DND-41 (cell line): ENCODE measurements around the gene BCL11B.

Experiments used
- ATAC-seq: fragments of 200-7000 bp; cut with Tn5 transposase; 3 replicates; pipeline ENCODE4 v1.9.1; 2021; ENCODE audit warnings: low read depth; ENCODE audit not compliant: insufficient read depth
- DNase-seq: peaks from one replicate; pipeline ENCODE4 v3.0.0-alpha.2; 2020
- H2AFZ ChIP-seq: 2 replicates; pipeline ENCODE4 v1.6.0; 2012; ENCODE audit warnings: low read depth, low read length
- H3K27ac ChIP-seq: 2 replicates; pipeline ENCODE4 v1.5.1; 2012; ENCODE audit warnings: low read length, inconsistent platforms
- H3K27me3 ChIP-seq: fragments of 200-600 bp; sonication (generic); 2 replicates; pipeline ENCODE4 v1.6.0; 2012; ENCODE audit warnings: low read length, mild to moderate bottlenecking, inconsistent platforms; ENCODE audit not compliant: insufficient read depth, poor library complexity
- H3K36me3 ChIP-seq: 2 replicates; pipeline ENCODE4 v1.5.1; 2012; ENCODE audit warnings: low read length, inconsistent platforms; ENCODE audit not compliant: insufficient read depth
- H3K4me1 ChIP-seq: 2 replicates; pipeline ENCODE4 v1.5.1; 2012; ENCODE audit warnings: mild to moderate bottlenecking, low read length; ENCODE audit not compliant: insufficient read depth
- H3K4me2 ChIP-seq: 2 replicates; pipeline ENCODE4 v1.6.0; 2012; ENCODE audit warnings: mild to moderate bottlenecking, moderate library complexity, low read length, inconsistent platforms; ENCODE audit not compliant: insufficient read depth
- H3K4me3 ChIP-seq, 2 experiments: fragments of 200-600 bp in 1 of 2; shearing (Covaris generic) in 1 of 2; 2 replicates each; pipeline ENCODE4 v1.5.1; 2012 to 2016; ENCODE audit warnings: inconsistent platforms in 2 of 2, low read length in 2 of 2, mild to moderate bottlenecking in 2 of 2, low read depth in 1 of 2, moderate library complexity in 1 of 2
- H3K79me2 ChIP-seq: 2 replicates; pipeline ENCODE4 v1.6.0; 2012; ENCODE audit warnings: low read length, inconsistent platforms; ENCODE audit not compliant: insufficient read depth
- H3K9ac ChIP-seq: 2 replicates; pipeline ENCODE4 v1.6.0; 2012; ENCODE audit warnings: low read depth, mild to moderate bottlenecking, inconsistent platforms, low read length, moderate library complexity
- H3K9me3 ChIP-seq: 2 replicates; pipeline ENCODE4 v1.5.1; 2012; ENCODE audit warnings: low read length, moderate library complexity, mild to moderate bottlenecking, inconsistent platforms; ENCODE audit not compliant: insufficient read depth, severe bottlenecking
- H4K20me1 ChIP-seq: 2 replicates; pipeline ENCODE4 v1.6.0; 2012; ENCODE audit warnings: low read length; ENCODE audit not compliant: insufficient read depth
- CTCF ChIP-seq: IDR thresholded peaks from 2 replicates; pipeline ENCODE4 v1.5.1; 2012; ENCODE audit warnings: borderline replicate concordance, low read length, moderate library complexity, mild to moderate bottlenecking; ENCODE audit not compliant: poor library complexity, severe bottlenecking; ENCODE audit errors: extremely low read depth
- EZH2 ChIP-seq: IDR thresholded peaks from 3 replicates; pipeline ENCODE4 v1.6.1; 2012; ENCODE audit warnings: borderline replicate concordance, low read depth, mild to moderate bottlenecking, moderate library complexity, low read length, inconsistent platforms; ENCODE audit not compliant: severe bottlenecking

The BCL11B gene

DNA sequence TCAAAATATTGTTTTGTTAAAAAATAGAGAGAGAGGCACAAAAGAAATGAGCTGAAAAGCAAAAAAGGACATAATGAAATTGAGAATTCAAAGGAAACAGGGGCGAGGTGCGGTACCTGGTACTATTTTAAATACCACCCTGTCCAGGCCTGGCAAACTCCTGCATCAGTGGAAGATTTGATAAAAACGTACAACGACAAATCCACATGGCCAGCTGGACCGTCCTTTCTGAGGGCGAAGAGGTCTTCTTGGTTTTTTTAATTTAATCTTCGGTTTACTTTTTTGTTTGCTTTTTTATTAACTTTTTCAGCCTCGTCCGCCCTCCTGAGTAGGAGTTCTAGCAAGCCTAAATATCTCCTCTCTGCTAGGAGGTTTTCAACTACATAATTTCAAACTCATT is 11.9 kb downstream of the BCL11B start:
- H3K9ac ChIP-seq = no peak overlapping the region
- H3K79me2 ChIP-seq = peaks cover 100% of the 10 kb centered on the region
- H3K9me3 ChIP-seq = no peaks in the 10 kb centered on the region
- H3K36me3 ChIP-seq = peaks cover 91% of the 10 kb centered on the region
- TF ChIP-seq CTCF = no peak
- TF ChIP-seq EZH2 = no peak
- no peak overlapping the region for H2AFZ ChIP-seq
- peaks cover 86% of the 10 kb centered on the region for H3K4me1 ChIP-seq
- ATAC-seq = no peak
- no peak overlapping the region for H3K4me3 ChIP-seq
- H3K27me3 ChIP-seq = no peaks in the 10 kb centered on the region
- peak overlapping the region; percentile 31 for H3K4me2 ChIP-seq
- DNase-seq = no peak
- no peak overlapping the region for H3K27ac ChIP-seq
- H4K20me1 ChIP-seq = peaks cover 92% of the 10 kb centered on the region

DNA sequence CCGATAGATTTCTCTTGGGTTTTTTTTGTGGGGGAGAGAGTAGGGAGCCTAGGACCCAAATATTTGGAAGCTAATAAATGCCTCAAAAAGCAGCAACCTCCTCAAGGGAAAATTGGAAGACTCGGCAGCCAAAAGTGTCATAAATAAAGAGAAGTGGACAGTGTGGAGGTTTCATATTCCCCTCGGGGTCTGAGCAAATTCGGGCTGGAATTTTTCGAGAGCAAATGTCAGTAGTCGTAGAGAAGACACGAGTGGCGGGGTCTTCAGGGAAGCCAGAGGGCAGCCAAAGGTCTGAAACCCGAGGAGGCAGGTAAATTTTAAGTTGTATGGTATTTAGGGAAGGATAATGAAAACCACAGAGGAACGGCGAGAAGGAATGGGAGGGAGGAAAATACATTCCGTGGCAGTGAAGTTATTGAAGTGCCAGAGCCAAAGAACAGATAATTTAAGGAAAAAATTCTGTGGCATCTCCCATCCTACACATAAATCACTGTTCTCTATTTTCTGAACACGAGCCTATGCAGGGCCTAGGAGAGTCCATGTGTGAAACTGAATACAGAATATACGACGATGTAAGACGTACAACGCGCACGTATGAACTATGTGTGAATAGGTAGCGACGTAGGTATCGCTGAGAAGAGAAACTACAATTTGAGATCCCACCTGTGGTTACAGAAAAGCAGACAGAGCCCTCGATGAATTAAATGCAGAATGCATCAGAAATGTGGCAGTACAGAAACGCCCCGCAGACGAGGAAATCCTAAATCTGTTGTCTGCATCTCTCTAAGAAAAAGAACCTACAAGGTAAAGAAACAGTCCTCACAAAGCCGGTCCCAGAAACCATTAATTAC is 12.9 kb downstream of the BCL11B start:
- H3K4me2 ChIP-seq = peak overlapping the region; percentile 31; the same call in 1 of the 2 replicates
- no peak overlapping the region for H3K4me3 ChIP-seq
- no peak overlapping the region for H3K27ac ChIP-seq
- no peak overlapping the region for H2AFZ ChIP-seq
- no peaks in the 10 kb centered on the region for H3K9me3 ChIP-seq
- peaks cover 94% of the 10 kb centered on the region for H4K20me1 ChIP-seq
- peaks cover 100% of the 10 kb centered on the region for H3K79me2 ChIP-seq
- ATAC-seq (no peak), DNase-seq (no peak)
- H3K4me1 ChIP-seq = peaks cover 80% of the 10 kb centered on the region
- TF ChIP-seq CTCF = no peak
- TF ChIP-seq EZH2 = no peak
- peaks cover 92% of the 10 kb centered on the region for H3K36me3 ChIP-seq
- no peak overlapping the region for H3K9ac ChIP-seq
- no peaks in the 10 kb centered on the region for H3K27me3 ChIP-seq

- TF ChIP-seq CTCF (no peak), EZH2 (no peak)
- H3K36me3 ChIP-seq = peaks cover 96% of the 10 kb centered on the region
- no peak overlapping the region for H3K9ac ChIP-seq
- no peak overlapping the region for H3K4me3 ChIP-seq
- H3K27me3 ChIP-seq = no peaks in the 10 kb centered on the region
- no peak overlapping the region for H3K27ac ChIP-seq
- no peak for ATAC-seq
- no peak overlapping the region for H2AFZ ChIP-seq
- H3K4me1 ChIP-seq = peaks cover 79% of the 10 kb centered on the region
- H3K4me2 ChIP-seq = peak overlapping the region; percentile 14; the same call in 1 of the 2 replicates
- H4K20me1 ChIP-seq = peaks cover 96% of the 10 kb centered on the region
- no peaks in the 10 kb centered on the region for H3K9me3 ChIP-seq
- peaks cover 100% of the 10 kb centered on the region for H3K79me2 ChIP-seq
- DNase-seq = no peak
Observed at GRCh38 chr14:99258341-99258861, 13.6 kb downstream of the BCL11B start.
